CD1c-positive myeloid dendritic cell (primary cell): ENCODE results near the gene DPP3.
"Not testable (repeated sequence)": the region's sequence is repeated elsewhere in the genome, so short reads cannot be mapped to it uniquely, and the experiment has no call there.

Experiments used
- DNase-seq: peaks from one replicate; pipeline ENCODE4 v3.0.0-alpha.2; 2016; ENCODE audit errors: extremely low spot score

Gene DPP3

GRCh38 chr11:66530927-66531709 is 50.9 kb downstream of the DPP3 start:
- DNase-seq, result no peak

DNA sequence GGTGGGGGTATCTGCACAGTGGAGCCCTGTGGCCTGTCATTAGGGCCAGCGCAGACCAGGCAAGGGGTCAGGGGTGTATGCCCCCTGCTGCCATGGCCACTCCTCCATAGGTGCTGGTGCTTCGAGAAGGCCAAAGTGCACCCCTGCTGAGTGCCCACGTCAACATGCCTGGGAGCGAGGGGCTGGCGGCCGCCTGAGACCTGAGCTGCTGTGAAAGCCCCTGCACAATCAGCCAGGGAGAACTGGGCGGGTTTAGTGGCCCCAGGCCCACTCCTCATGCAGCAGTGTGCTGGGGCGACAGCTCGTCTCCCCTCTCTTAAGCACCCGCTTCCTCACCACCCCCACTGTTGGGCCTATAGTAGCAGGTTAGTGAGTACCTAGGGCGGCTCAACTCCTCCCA is 51.6 kb downstream of the DPP3 start:
- DNase-seq, result no peak

GRCh38 chr11:66532784-66533183 is 52.5 kb downstream of the DPP3 start:
- DNase-seq, result no peak

DNA sequence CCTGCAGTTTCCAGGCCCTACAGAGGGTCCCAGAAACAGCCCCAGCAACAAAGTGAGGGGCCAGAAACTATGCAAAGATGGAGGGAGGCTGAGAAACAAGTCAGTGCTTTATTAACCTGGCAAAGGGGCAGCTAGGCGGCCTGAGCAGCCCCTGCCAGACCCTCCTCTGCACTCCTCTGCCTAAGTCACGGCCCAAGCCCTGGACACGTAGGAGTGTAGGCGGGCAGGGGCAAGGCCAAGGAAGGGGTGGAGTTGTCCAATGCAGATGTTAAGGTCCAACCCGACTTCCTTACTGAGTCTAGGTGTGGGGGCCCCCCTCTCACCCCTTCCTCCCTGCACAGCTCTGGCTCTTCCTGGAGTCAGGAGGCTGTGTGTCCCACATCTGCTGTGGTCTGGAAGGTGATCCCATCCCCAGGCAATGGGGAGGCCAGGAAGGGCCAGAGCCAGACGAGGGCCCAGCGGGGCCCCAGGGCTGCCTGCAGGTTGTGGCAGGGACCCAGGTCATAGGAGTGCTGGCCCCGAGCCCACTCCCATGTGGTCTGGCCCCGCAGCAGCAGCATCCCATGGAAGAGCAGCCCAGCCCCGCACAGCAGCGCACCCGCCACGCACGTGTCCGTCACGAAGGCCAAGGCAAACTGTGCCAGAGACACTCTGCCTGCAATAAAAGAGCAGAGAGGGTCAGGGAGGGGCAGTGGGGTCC is 59.1 kb downstream of the DPP3 start:
- no peak for DNase-seq

- no peak for DNase-seq
Observed at GRCh38 chr11:66539870-66540213, 59.6 kb downstream of the DPP3 start.

- DNase-seq, result not testable (repeated sequence)
Observed at GRCh38 chr11:66540598-66540997, 60.4 kb downstream of the DPP3 start.

- DNase-seq, result no peak
Observed at GRCh38 chr11:66541892-66542291, 61.7 kb downstream of the DPP3 start.

- DNase-seq, result peak; percentile 46
Observed at GRCh38 chr11:66542362-66542761, 62.1 kb downstream of the DPP3 start.

GRCh38 chr11:66543263-66544107 is 63.3 kb downstream of the DPP3 start:
- DNase-seq, result peak; percentile 49

GRCh38 chr11:66544952-66545351 is 64.7 kb downstream of the DPP3 start:
- DNase-seq, result not testable (repeated sequence)

DNA sequence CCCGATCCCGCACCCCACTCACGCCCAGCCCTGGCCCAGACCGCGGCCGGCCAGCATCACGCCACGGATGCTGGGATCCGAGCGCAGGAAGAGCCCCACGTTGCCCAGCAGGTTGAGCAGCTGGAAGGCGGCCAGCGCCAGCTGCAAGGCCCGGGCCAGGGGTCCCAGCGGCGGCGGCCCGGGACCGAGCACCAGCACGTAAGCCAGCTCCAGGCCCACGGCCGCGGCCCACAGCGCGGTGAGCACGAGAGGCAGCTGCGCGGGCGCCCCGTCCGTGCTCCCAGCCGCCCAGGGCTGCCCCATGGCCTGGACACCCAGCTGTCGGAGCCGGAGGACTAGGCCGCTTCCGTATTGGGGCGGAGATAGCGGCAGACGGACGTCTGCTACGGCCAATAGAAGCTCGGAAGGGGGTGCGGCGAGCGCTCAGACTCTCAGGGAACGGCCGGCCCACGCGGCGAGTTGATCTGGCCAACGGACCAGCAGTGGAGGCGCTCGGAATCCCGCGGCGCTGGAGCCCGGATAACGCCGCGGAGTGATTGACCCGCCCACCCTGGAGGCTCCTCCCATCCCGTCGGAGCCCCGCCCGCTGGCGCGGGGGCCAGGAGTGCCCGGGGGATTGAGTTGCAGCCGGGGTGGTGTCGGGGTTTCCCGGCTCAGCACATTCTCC is 65.6 kb downstream of the DPP3 start, which contains the start of gene ZDHHC24:
TSS of gene ZDHHC24 (minus strand) at position 348 of the 667 bp plus-strand sequence. CDS start at position 303, 45 bp downstream.
- DNase-seq, result peak; percentile 98

GRCh38 chr11:66546368-66546965 is 66.2 kb downstream of the DPP3 start, which contains the start of gene ACTN3:
Gene ACTN3, plus strand, starts transcription at chr11:66546903. Its CDS starts 35 bp downstream, at chr11:66546938.
- no peak for DNase-seq

DNA sequence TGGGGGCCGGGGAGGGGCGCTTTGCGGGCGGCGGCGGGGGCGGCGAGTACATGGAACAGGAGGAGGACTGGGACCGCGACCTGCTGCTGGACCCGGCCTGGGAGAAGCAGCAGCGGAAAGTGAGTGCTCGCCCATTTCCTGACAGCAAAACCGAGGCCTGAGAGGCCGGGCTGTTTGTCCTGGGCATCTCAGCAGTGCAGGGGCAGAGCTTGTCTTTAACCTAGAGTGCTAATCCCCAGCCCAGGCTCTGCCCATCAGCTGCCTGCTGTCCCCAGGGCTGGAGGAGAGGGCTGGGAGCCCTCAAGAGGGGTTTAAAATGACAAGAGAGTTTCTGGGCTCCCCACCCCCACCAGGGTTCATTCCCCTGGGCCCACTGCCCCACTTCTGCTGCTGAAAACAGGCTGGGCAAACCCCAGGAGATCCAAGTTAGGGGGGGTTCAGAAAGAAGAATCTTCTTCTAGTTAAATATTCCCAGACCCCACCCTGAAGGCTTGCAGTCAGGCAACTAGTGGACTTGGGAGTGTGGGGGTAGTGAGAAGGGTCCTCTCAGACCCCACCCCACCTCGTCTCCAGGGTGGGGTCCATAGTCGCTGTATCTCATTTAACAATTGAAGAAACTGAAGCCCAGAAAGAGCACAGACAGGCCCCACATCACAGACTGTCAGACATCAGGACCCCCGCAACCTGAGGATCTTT is 66.9 kb downstream of the DPP3 start:
- no peak for DNase-seq

DNA sequence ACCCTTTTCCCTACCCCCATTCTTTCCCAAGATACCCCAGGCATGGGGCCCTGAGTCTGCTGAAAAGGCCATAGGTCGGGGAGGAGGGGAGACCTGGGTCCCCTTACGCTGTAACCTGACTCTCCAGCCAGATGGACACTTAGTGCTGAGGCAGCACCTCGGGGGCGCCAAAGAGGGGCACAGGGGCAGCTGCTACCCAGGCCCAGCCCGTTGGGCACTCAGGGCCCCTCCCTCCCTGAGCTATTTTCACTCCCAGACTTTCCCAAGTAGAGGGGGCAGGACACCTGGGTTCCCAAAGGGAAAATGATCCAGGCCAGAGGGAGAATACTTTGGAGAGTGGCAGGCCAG is 67.4 kb downstream of the DPP3 start:
- no peak for DNase-seq

GRCh38 chr11:66548041-66548440 is 67.8 kb downstream of the DPP3 start:
- DNase-seq, result no peak

- DNase-seq, result no peak
Observed at GRCh38 chr11:66548774-66549630, 68.8 kb downstream of the DPP3 start.

DNA sequence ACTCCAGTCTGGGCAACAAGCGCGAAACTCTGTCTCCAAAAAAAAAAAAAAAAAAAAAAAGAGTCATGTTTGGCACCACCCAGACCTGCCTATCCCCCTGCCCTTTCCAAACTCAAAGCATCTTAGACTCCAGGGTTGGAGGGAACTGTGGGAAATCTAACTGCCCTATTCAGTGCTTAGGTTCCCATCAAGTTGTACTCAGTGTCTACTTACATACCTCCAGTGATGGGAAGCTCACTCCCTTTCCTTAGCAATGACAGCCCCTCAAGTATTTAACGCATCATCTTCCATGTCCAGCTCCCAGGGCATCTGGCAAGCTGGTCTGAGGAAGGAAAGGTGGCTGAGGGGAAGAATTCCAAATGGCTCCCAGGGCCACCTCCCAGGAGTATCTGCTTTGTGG is 69.5 kb downstream of the DPP3 start:
- DNase-seq, result no peak

GRCh38 chr11:66550887-66551286 is 70.7 kb downstream of the DPP3 start:
- no peak for DNase-seq

DNA sequence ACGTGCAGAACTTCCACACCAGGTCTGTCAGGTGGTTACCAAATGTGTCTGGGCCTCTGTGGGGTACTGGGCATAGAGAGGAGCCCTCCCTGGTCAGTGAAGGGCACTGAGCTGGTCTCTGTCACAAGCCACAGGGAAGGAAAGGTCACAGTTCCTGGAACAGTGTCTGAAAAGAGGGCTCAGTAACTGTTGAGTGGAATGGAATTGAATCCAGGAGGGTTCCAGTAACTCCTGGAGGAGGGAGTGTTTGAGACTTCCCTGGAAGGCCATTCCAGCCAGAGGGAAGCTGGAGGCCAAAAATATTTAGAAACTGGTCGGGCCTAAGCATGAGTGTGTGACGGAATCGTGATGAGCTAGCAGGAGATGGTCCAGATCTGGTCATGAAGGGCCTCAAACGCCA is 74.4 kb downstream of the DPP3 start:
- DNase-seq, result no peak

DNA sequence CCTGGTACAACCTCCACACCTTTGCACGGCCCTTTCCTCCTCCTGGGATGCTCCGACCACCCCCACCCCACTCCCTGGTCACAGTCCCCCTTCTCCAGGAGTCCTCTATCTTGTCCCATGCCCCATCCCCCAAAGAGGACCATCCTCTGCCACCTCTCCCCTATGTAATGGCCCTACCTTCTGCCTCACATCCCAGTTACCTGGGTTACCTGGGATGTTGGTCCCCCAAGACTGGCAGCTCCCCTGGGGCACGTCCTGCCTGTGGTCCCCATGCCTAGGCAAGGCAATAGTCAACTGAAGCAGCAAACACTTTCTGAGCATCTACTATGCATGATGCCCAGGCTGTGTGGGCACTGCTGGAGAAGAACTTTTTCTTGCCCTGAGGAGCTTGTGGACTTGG is 75.2 kb downstream of the DPP3 start:
- no peak for DNase-seq
